ENCODE measurements around the gene MARK4.

MARK4 gene

GRCh38 chr19:45238556-45238955 lies 12.5 kb upstream of the MARK4 start:
- TF ChIP-seq CTCF (conservative IDR thresholded peaks at IDR 0.05; ENCODE audit: low read length): no peak
- DNase-seq (ENCODE audit: low read depth): no peak
- H3K4me3 ChIP-seq (ENCODE audit: low read length): no peak overlapping the region

- H3K4me3 ChIP-seq (ENCODE audit: low read length): no peak overlapping the region
- DNase-seq (ENCODE audit: low read depth): no peak
- no peak for TF ChIP-seq CTCF (conservative IDR thresholded peaks at IDR 0.05; ENCODE audit: low read length)
These were observed 7.8 kb upstream of the MARK4 start for GRCh38 chr19:45243144-45243732.

GRCh38 chr19:45244133-45244794 lies 6.8 kb upstream of the MARK4 start:
- no peak overlapping the region for H3K4me3 ChIP-seq (ENCODE audit: low read length)
- TF ChIP-seq CTCF (conservative IDR thresholded peaks at IDR 0.05; ENCODE audit: low read length): no peak
- DNase-seq (ENCODE audit: low read depth): no peak

- no peak for DNase-seq (ENCODE audit: low read depth)
- TF ChIP-seq CTCF (conservative IDR thresholded peaks at IDR 0.05; ENCODE audit: low read length): no peak
- H3K4me3 ChIP-seq (ENCODE audit: low read length): no peak within 1 kb of the TSS
These were observed 5.7 kb upstream of the MARK4 start, which contains the start of gene EXOC3L2 for GRCh38 chr19:45245334-45245787. EXOC3L2 (minus strand) TSS chr19:45245407; CDS start chr19:45239045, 6,362 bp downstream.

GRCh38 chr19:45245826-45246225 lies 5.2 kb upstream of the MARK4 start:
- DNase-seq (ENCODE audit: low read depth): no peak
- TF ChIP-seq CTCF (conservative IDR thresholded peaks at IDR 0.05; ENCODE audit: low read length): no peak
- no peak overlapping the region for H3K4me3 ChIP-seq (ENCODE audit: low read length)

- no peak for TF ChIP-seq CTCF (conservative IDR thresholded peaks at IDR 0.05; ENCODE audit: low read length)
- H3K4me3 ChIP-seq (ENCODE audit: low read length): no peak overlapping the region
- DNase-seq (ENCODE audit: low read depth): no peak
These were observed 3.9 kb upstream of the MARK4 start for GRCh38 chr19:45247136-45247535.

Data from AG10803 (cell line).